HepG2 (cell line): ENCODE data around the gene C16orf89. TPM values are rescaled to one million over a fixed set of nuclear protein-coding genes. Genes with fewer than 3 reads are reported as not detected.

ENCODE experiments used
- ADNP ChIP-seq: sonication (generic); formaldehyde crosslinking; IDR thresholded peaks from 2 replicates; pipeline ENCODE4 v1.4.0; 2020; ENCODE audit warnings: missing genetic modification reagents
- AHR ChIP-seq: IDR thresholded peaks from 2 replicates; pipeline ENCODE4 v1.6.1; 2018; ENCODE audit warnings: missing genetic modification reagents, missing compliant biosample characterization
- ARHGAP35 ChIP-seq: sonication (generic); formaldehyde crosslinking; IDR thresholded peaks from 2 replicates; pipeline ENCODE4 v1.9.0; 2022; ENCODE audit warnings: mild to moderate bottlenecking, inconsistent platforms, moderate library complexity, missing genetic modification reagents, borderline replicate concordance
- ATF7-NPFF ChIP-seq: sonication (generic); formaldehyde crosslinking; IDR thresholded peaks from 2 replicates; pipeline ENCODE4 v1.8.1; 2023; ENCODE audit warnings: mild to moderate bottlenecking, low read depth, missing genetic modification reagents, moderate library complexity
- CEBPB ChIP-seq: IDR thresholded peaks from 2 replicates; pipeline ENCODE4 v1.6.1; 2011; ENCODE audit warnings: low read depth, low read length, improper control_type of control experiment, borderline replicate concordance
- CEBPG ChIP-seq: IDR thresholded peaks from 2 replicates; pipeline ENCODE4 v1.6.1; 2016
- KLF13 ChIP-seq: sonication (generic); formaldehyde crosslinking; IDR thresholded peaks from 2 replicates; pipeline ENCODE4 v1.4.0; 2020; ENCODE audit warnings: mild to moderate bottlenecking, missing genetic modification reagents
- KLF6 ChIP-seq: IDR thresholded peaks from 2 replicates; pipeline ENCODE4 v1.8.0; 2016; ENCODE audit warnings: missing biosample characterization, missing genetic modification reagents
- LCORL ChIP-seq, 2 experiments: fragments of 450-650 bp in 1 of 2; sonication (generic) in 1 of 2; formaldehyde crosslinking in 1 of 2; IDR thresholded peaks; 2 replicates each; pipeline versions ENCODE4 v1.5.0 to v1.6.1; 2017 to 2020; ENCODE audit warnings: antibody characterized with exemption in 1 of 2, missing genetic modification reagents in 1 of 2
- PAXIP1 ChIP-seq: sonication (generic); formaldehyde crosslinking; conservative IDR thresholded peaks from 2 replicates; pipeline ENCODE4 v1.4.0; 2020; ENCODE audit warnings: mild to moderate bottlenecking, missing genetic modification reagents, moderate library complexity
- PBX2 ChIP-seq: IDR thresholded peaks from 2 replicates; pipeline ENCODE4 v1.6.1; 2016; ENCODE audit warnings: control low read depth
- TBX2 ChIP-seq: sonication (generic); formaldehyde crosslinking; IDR thresholded peaks from 2 replicates; pipeline ENCODE4 v1.5.0; 2020; ENCODE audit warnings: missing genetic modification reagents, mild to moderate bottlenecking, borderline replicate concordance
- TBX3 ChIP-seq: fragments of 450-650 bp; IDR thresholded peaks from 2 replicates; pipeline ENCODE4 v1.6.1; 2017; ENCODE audit warnings: antibody characterized with exemption, mild to moderate bottlenecking, inconsistent platforms, borderline replicate concordance
- ZFP36 ChIP-seq: fragments of 150-350 bp; IDR thresholded peaks from 2 replicates; pipeline ENCODE4 v1.6.1; 2018; ENCODE audit warnings: borderline replicate concordance, low read length, low read depth; ENCODE audit not compliant: partially characterized antibody
- ZKSCAN8 ChIP-seq: IDR thresholded peaks from 2 replicates; pipeline ENCODE4 v1.6.1; 2016; ENCODE audit warnings: borderline replicate concordance, missing genetic modification reagents, missing compliant biosample characterization
- ZMYM3 ChIP-seq: sonication (generic); formaldehyde crosslinking; IDR thresholded peaks from 2 replicates; pipeline ENCODE4 v1.5.1; 2020; ENCODE audit warnings: mild to moderate bottlenecking, missing genetic modification reagents
- ZNF263 ChIP-seq: sonication (generic); formaldehyde crosslinking; IDR thresholded peaks from 2 replicates; pipeline ENCODE4 v1.4.0; 2020; ENCODE audit warnings: missing genetic modification reagents
- ZNF652 ChIP-seq: IDR thresholded peaks from 2 replicates; pipeline ENCODE4 v1.6.1; 2016; ENCODE audit warnings: low read depth, borderline replicate concordance
- ZNF768 ChIP-seq: sonication (generic); formaldehyde crosslinking; IDR thresholded peaks from 2 replicates; pipeline ENCODE4 v1.4.0; 2020; ENCODE audit warnings: missing genetic modification reagents
- polyA plus RNA-seq, 8 experiments: library from polyadenylated mRNA; depleted of rRNA in 3 of 8; stranded (reverse) in 7 of 8; unstranded in 1 of 8; fragments of >200 nt; fragmentation: Illumina TruSeq in 4 of 8; extraction: Trizol in 4 of 8; gene quantifications; 2 replicates each; pipeline versions ENCODE4 v1.2.1 to v1.2.3, GENCODE V29; 2011 to 2016; ENCODE audit warnings: low read depth in 4 of 8, missing spikeins in 1 of 8, mixed read lengths in 1 of 8; ENCODE audit not compliant: insufficient read depth in 1 of 8
- total RNA-seq, 5 experiments: library from RNA; depleted of rRNA; stranded (reverse); fragments of >200 nt; fragmentation: Illumina TruSeq; extraction: Trizol; gene quantifications; 2 replicates each; pipeline ENCODE4 v1.2.3, GENCODE V29; 2016; ENCODE audit warnings: low read depth in 1 of 5
- TF ChIP-seq, protein P1 (sequence below): sonication (generic); formaldehyde crosslinking; IDR thresholded peaks from 2 replicates; pipeline ENCODE4 v1.4.0; 2020; ENCODE audit warnings: missing genetic modification reagents, borderline replicate concordance
- TF ChIP-seq, protein P2 (sequence below): IDR thresholded peaks from 2 replicates; pipeline ENCODE4 v1.6.1; 2016; ENCODE audit warnings: mild to moderate bottlenecking

Gene C16orf89
- total and polyA plus RNA-seq, 2 of the 13 experiments (the other 11 are each of a cell fraction or from before 2014, with no cell fraction given), result 1.9 to 3.4 TPM

GRCh38 chr16:5002699-5003143 is 63.0 kb downstream of the C16orf89 start (continued):
- TF ChIP-seq TBX3, result peak; percentile 54; the same call in 1 of the 2 replicates
- no peak for TF ChIP-seq AHR (CRISPR knock-in tag)
- 0 out of 2 replicates have a peak, but pooled peaks have one; percentile 15 for TF ChIP-seq PAXIP1
- TF ChIP-seq, protein P1, sequence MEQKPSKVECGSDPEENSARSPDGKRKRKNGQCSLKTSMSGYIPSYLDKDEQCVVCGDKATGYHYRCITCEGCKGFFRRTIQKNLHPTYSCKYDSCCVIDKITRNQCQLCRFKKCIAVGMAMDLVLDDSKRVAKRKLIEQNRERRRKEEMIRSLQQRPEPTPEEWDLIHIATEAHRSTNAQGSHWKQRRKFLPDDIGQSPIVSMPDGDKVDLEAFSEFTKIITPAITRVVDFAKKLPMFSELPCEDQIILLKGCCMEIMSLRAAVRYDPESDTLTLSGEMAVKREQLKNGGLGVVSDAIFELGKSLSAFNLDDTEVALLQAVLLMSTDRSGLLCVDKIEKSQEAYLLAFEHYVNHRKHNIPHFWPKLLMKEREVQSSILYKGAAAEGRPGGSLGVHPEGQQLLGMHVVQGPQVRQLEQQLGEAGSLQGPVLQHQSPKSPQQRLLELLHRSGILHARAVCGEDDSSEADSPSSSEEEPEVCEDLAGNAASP, result no peak
- TF ChIP-seq TBX2 (CRISPR knock-in tag), result 0 out of 2 replicates have a peak, but pooled peaks have one; percentile 34
- TF ChIP-seq ZKSCAN8 (CRISPR knock-in tag), result 0 out of 2 replicates have a peak, but pooled peaks have one; percentile 17
- no peak for TF ChIP-seq ZNF652
- no peak for TF ChIP-seq KLF13
- TF ChIP-seq PBX2 (CRISPR knock-in tag), result no peak
- no peak for TF ChIP-seq ARHGAP35 (CRISPR knock-in tag)
- peak; percentile 65 for TF ChIP-seq CEBPB
- TF ChIP-seq ZFP36, result peak; percentile 63
- TF ChIP-seq ZMYM3 (CRISPR knock-in tag), result peak; percentile 94
- TF ChIP-seq, protein P2, sequence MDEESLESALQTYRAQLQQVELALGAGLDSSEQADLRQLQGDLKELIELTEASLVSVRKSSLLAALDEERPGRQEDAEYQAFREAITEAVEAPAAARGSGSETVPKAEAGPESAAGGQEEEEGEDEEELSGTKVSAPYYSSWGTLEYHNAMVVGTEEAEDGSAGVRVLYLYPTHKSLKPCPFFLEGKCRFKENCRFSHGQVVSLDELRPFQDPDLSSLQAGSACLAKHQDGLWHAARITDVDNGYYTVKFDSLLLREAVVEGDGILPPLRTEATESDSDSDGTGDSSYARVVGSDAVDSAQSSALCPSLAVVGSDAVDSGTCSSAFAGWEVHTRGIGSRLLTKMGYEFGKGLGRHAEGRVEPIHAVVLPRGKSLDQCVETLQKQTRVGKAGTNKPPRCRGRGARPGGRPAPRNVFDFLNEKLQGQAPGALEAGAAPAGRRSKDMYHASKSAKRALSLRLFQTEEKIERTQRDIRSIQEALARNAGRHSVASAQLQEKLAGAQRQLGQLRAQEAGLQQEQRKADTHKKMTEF (CRISPR knock-in tag), result peak; percentile 17; the same call in 1 of the 2 replicates
- TF ChIP-seq ZNF768 (CRISPR knock-in tag), result peak; percentile 96
- TF ChIP-seq LCORL (IDR thresholded peaks at IDR 0.05), result no peak
- peak; percentile 28; the same call in 1 of the 2 replicates for TF ChIP-seq LCORL (CRISPR knock-in tag; IDR thresholded peaks at IDR 0.05)
- TF ChIP-seq ZNF263 (CRISPR knock-in tag), result no peak
- peak; percentile 49; the same call in 1 of the 2 replicates for TF ChIP-seq CEBPG (CRISPR knock-in tag)
- TF ChIP-seq ADNP (CRISPR knock-in tag), result 0 out of 2 replicates have a peak, but pooled peaks have one; percentile 57
- TF ChIP-seq ATF7-NPFF (CRISPR knock-in tag), result no peak
- TF ChIP-seq KLF6 (CRISPR knock-in tag), result no peak
